B cell (primary cell): ENCODE results near the gene NDST4.

Experiments used
- EZH2 ChIP-seq: IDR thresholded peaks from 2 replicates; pipeline ENCODE4 v1.6.1; 2012; ENCODE audit warnings: borderline replicate concordance, low read depth, mild to moderate bottlenecking, moderate library complexity, low read length; ENCODE audit not compliant: insufficient read depth, poor library complexity, severe bottlenecking
- TF ChIP-seq, protein P1 (sequence below): fragments of 200-600 bp; IDR thresholded peaks from one replicate; pipeline ENCODE4 v1.8.0; 2022; ENCODE audit warnings: antibody characterized with exemption, mild to moderate bottlenecking

DNA sequence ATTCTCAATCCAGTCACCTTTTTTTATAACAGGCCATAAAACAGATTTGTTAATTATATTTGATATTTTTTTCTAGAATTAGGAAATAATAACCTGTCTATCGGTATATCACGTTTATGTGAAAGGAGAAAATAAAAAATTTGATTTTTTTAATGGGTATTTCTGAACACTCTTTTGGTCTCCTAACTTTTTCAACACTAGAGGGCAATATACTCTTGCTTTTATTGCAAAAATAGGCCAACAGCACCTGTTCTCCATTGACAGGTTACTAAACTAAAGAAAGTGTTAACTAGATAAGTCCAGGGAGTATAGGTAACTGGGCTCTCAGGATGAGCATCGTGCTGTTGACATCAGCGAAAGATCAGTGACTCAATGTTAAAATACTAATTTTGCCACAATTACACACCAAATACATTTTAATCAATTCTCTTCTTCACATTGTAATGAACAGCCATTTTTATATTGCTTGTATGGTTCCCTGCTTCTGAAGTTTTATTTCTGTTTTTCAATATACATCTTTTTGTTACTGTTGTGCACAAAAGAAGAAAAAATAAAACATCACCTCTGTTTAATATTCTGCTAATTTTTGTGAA, 22.8 kb downstream of the NDST4 start:
- TF ChIP-seq, protein P1, sequence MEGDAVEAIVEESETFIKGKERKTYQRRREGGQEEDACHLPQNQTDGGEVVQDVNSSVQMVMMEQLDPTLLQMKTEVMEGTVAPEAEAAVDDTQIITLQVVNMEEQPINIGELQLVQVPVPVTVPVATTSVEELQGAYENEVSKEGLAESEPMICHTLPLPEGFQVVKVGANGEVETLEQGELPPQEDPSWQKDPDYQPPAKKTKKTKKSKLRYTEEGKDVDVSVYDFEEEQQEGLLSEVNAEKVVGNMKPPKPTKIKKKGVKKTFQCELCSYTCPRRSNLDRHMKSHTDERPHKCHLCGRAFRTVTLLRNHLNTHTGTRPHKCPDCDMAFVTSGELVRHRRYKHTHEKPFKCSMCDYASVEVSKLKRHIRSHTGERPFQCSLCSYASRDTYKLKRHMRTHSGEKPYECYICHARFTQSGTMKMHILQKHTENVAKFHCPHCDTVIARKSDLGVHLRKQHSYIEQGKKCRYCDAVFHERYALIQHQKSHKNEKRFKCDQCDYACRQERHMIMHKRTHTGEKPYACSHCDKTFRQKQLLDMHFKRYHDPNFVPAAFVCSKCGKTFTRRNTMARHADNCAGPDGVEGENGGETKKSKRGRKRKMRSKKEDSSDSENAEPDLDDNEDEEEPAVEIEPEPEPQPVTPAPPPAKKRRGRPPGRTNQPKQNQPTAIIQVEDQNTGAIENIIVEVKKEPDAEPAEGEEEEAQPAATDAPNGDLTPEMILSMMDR = peak; percentile 64
- TF ChIP-seq EZH2 = no peak
